ENCODE results near the gene TRIM16.

DNA sequence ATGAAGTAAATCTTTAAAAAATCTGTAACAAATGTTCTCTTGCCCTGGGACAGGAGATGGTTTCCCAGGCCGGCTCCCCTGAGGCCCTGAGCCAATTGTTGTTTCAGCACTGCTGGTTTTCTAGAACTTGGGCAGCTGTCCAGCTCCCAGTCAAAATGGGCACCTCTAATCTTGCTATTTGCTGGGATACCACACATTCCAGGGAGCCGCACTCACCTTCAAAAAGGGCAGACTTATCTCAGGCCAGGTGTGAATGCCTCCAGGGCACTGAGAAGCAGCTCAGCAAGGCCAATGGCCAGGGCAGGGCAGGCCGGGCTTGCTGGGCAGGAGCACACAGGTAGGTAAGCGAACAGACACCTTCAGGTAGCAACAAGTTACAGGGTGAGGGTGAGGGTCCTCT lies 24.4 kb downstream of the TRIM16 start:
- TF ChIP-seq, protein P1, sequence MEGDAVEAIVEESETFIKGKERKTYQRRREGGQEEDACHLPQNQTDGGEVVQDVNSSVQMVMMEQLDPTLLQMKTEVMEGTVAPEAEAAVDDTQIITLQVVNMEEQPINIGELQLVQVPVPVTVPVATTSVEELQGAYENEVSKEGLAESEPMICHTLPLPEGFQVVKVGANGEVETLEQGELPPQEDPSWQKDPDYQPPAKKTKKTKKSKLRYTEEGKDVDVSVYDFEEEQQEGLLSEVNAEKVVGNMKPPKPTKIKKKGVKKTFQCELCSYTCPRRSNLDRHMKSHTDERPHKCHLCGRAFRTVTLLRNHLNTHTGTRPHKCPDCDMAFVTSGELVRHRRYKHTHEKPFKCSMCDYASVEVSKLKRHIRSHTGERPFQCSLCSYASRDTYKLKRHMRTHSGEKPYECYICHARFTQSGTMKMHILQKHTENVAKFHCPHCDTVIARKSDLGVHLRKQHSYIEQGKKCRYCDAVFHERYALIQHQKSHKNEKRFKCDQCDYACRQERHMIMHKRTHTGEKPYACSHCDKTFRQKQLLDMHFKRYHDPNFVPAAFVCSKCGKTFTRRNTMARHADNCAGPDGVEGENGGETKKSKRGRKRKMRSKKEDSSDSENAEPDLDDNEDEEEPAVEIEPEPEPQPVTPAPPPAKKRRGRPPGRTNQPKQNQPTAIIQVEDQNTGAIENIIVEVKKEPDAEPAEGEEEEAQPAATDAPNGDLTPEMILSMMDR (IDR thresholded peaks at IDR 0.05), result no peak
- no peak for TF ChIP-seq POLR2A (IDR thresholded peaks at IDR 0.05)
- no peak for TF ChIP-seq POLR2AphosphoS5 (IDR thresholded peaks at IDR 0.05)

Measured in suprapubic skin (tissue), 4 donors.